K562 (cell line): ENCODE data around the gene BNIPL. TPM values are rescaled to one million over a fixed set of nuclear protein-coding genes. Genes with fewer than 3 reads are reported as not detected.

Experiments used
- FOXJ2 ChIP-seq: fragments of 200-800 bp; sonication (Bioruptor generic); IDR thresholded peaks from 2 replicates; pipeline ENCODE4 v1.6.1; 2016; ENCODE audit warnings: missing genetic modification characterization, missing compliant biosample characterization
- FOXK1 ChIP-seq: sonication (generic); formaldehyde crosslinking; IDR thresholded peaks from 2 replicates; pipeline ENCODE4 v1.8.0; 2022; ENCODE audit warnings: missing genetic modification reagents, mild to moderate bottlenecking, borderline replicate concordance
- IRF2 ChIP-seq: sonication (generic); formaldehyde crosslinking; IDR thresholded peaks from 2 replicates; pipeline ENCODE4 v1.8.1; 2022; ENCODE audit warnings: mild to moderate bottlenecking, missing genetic modification reagents
- MYNN ChIP-seq, 2 experiments: sonication (generic); formaldehyde crosslinking in 1 of 2; IDR thresholded peaks; 2 replicates each; pipeline versions ENCODE4 v1.5.0 to v1.6.1; 2016 to 2020; ENCODE audit warnings: antibody characterized with exemption in 1 of 2, missing genetic modification reagents in 1 of 2
- NCOA1 ChIP-seq: fragments of 450-650 bp; IDR thresholded peaks from 2 replicates; pipeline ENCODE4 v1.6.1; 2016; ENCODE audit warnings: low read depth
- NFRKB ChIP-seq: fragments of 450-650 bp; IDR thresholded peaks from 2 replicates; pipeline ENCODE4 v1.6.1; 2016; ENCODE audit warnings: low read depth
- NR2C1 ChIP-seq, 2 experiments: fragments of 450-650 bp; IDR thresholded peaks; 2 replicates each; pipeline ENCODE4 v1.6.1; 2017; ENCODE audit warnings: mild to moderate bottlenecking in 2 of 2, antibody characterized with exemption in 1 of 2, inconsistent platforms in 1 of 2, missing compliant biosample characterization in 1 of 2, missing genetic modification characterization in 1 of 2
- PHTF2 ChIP-seq: fragments of 250-450 bp; sonication (Bioruptor Pico); IDR thresholded peaks from 2 replicates; pipeline ENCODE4 v1.5.0; 2021; ENCODE audit warnings: mild to moderate bottlenecking
- PRDM10 ChIP-seq: fragments of 450-650 bp; IDR thresholded peaks from 2 replicates; pipeline ENCODE4 v1.6.1; 2018; ENCODE audit not compliant: partially characterized antibody
- SMAD2 ChIP-seq: fragments of 150-350 bp; IDR thresholded peaks from 2 replicates; pipeline ENCODE4 v1.6.1; 2014; ENCODE audit warnings: low read depth, mild to moderate bottlenecking, low read length
- SNAPC5 ChIP-seq: fragments of 250-450 bp; sonication (Bioruptor Pico); IDR thresholded peaks from 2 replicates; pipeline ENCODE4 v1.8.0; 2021; ENCODE audit warnings: moderate library complexity, mild to moderate bottlenecking, inconsistent platforms
- ZBTB1 ChIP-seq: sonication (generic); formaldehyde crosslinking; IDR thresholded peaks from 2 replicates; pipeline ENCODE4 v1.8.1; 2023; ENCODE audit warnings: missing genetic modification reagents, low read depth, mild to moderate bottlenecking, borderline replicate concordance
- ZBTB33 ChIP-seq: sonication (generic); formaldehyde crosslinking; IDR thresholded peaks from 2 replicates; pipeline ENCODE4 v1.8.1; 2023; ENCODE audit warnings: mild to moderate bottlenecking, missing genetic modification reagents
- ZHX1 ChIP-seq: fragments of 150-350 bp; conservative IDR thresholded peaks from 2 replicates; pipeline ENCODE4 v1.6.1; 2014; ENCODE audit warnings: low read length
- ZNF24 ChIP-seq: fragments of 450-650 bp; IDR thresholded peaks from 2 replicates; pipeline ENCODE4 v1.6.1; 2016
- ZNF584 ChIP-seq: fragments of 200-800 bp; sonication (Bioruptor generic); IDR thresholded peaks from 2 replicates; pipeline ENCODE4 v1.6.1; 2016; ENCODE audit warnings: low read depth, mild to moderate bottlenecking, missing genetic modification characterization, missing compliant biosample characterization
- ZNF589 ChIP-seq: fragments of 200-800 bp; sonication (Bioruptor generic); IDR thresholded peaks from 2 replicates; pipeline ENCODE4 v1.6.1; 2016; ENCODE audit warnings: low read depth, missing genetic modification characterization, missing compliant biosample characterization
- ZNF780A ChIP-seq: fragments of 250-450 bp; sonication (Bioruptor Pico); IDR thresholded peaks from 2 replicates; pipeline ENCODE4 v1.5.0; 2021; ENCODE audit warnings: mild to moderate bottlenecking
- ZNF79 ChIP-seq: fragments of 250-450 bp; sonication (Bioruptor Pico); IDR thresholded peaks from 2 replicates; pipeline ENCODE4 v1.4.0; 2020; ENCODE audit warnings: low read depth, mild to moderate bottlenecking, moderate library complexity
- polyA plus RNA-seq, 8 experiments: library from polyadenylated mRNA; depleted of rRNA in 4 of 8; stranded (reverse) in 5 of 8; unstranded in 3 of 8; fragments of >200 nt; fragmentation: Nextera tagmentation in 2 of 8; fragmentation: Illumina TruSeq in 1 of 8; extraction: Ambion mirVana in 2 of 8; extraction: Trizol in 1 of 8; gene quantifications; 2 replicates each; pipeline versions ENCODE4 v1.2.1 to v1.2.3, GENCODE V29; 2011 to 2014; ENCODE audit warnings: inconsistent platforms in 1 of 8, missing spikeins in 1 of 8
- total RNA-seq, 7 experiments: library from RNA; depleted of rRNA in 6 of 7; stranded (reverse); fragments of >200 nt in 6 of 7; fragmentation: Illumina TruSeq in 2 of 7; extraction: Trizol in 2 of 7; gene quantifications; 2 replicates each; pipeline versions ENCODE4 v1.2.1 to v1.2.3, GENCODE V29; 2011 to 2021; ENCODE audit warnings: low replicate concordance in 1 of 7
- TF ChIP-seq, protein P1 (sequence below): fragments of 450-650 bp; IDR thresholded peaks from one replicate; pipeline ENCODE4 v1.6.1; 2018; ENCODE audit warnings: mild to moderate bottlenecking, moderate library complexity; ENCODE audit not compliant: partially characterized antibody

The BNIPL gene
- total and polyA plus RNA-seq, 9 of the 15 experiments (the other 6 are each of a cell fraction or from before 2014, with no cell fraction given), result 0.08 to 1.4 (median 0.68) TPM

GRCh38 chr1:151055581-151055980, 19.2 kb downstream of the BNIPL start (continued):
- TF ChIP-seq, protein P1, sequence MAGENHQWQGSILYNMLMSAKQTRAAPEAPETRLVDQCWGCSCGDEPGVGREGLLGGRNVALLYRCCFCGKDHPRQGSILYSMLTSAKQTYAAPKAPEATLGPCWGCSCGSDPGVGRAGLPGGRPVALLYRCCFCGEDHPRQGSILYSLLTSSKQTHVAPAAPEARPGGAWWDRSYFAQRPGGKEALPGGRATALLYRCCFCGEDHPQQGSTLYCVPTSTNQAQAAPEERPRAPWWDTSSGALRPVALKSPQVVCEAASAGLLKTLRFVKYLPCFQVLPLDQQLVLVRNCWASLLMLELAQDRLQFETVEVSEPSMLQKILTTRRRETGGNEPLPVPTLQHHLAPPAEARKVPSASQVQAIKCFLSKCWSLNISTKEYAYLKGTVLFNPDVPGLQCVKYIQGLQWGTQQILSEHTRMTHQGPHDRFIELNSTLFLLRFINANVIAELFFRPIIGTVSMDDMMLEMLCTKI, result no peak
- no peak for TF ChIP-seq NCOA1
- TF ChIP-seq PHTF2 (CRISPR knock-in tag), result no peak
- TF ChIP-seq ZNF589 (CRISPR knock-in tag), result peak; percentile 4; the same call in 1 of the 2 replicates
- TF ChIP-seq PRDM10, result peak; percentile 6
- TF ChIP-seq ZNF780A (CRISPR knock-in tag), result no peak
- TF ChIP-seq ZHX1, result no peak
- TF ChIP-seq ZNF24, result no peak
- no peak for TF ChIP-seq FOXK1 (CRISPR knock-in tag)
- TF ChIP-seq SMAD2, result no peak
- no peak for TF ChIP-seq ZBTB33 (CRISPR knock-in tag)
- no peak for TF ChIP-seq FOXJ2 (tag)
- no peak for TF ChIP-seq ZNF79 (CRISPR knock-in tag)
- TF ChIP-seq MYNN (IDR thresholded peaks at IDR 0.05), result no peak
- no peak for TF ChIP-seq MYNN (CRISPR knock-in tag; IDR thresholded peaks at IDR 0.05)
- TF ChIP-seq NR2C1 (IDR thresholded peaks at IDR 0.05), result no peak
- no peak for TF ChIP-seq NR2C1 (tag; IDR thresholded peaks at IDR 0.05)
- TF ChIP-seq IRF2 (CRISPR knock-in tag), result no peak
- TF ChIP-seq ZBTB1 (CRISPR knock-in tag), result no peak
- no peak for TF ChIP-seq SNAPC5 (CRISPR knock-in tag)
- TF ChIP-seq ZNF584, result no peak
- peak; percentile 58; the same call in 1 of the 2 replicates for TF ChIP-seq NFRKB
